ENCODE results near the gene CCDC92. TPM values are rescaled to one million over a fixed set of nuclear protein-coding genes. Genes with fewer than 3 reads are reported as not detected.

CCDC92 gene
- total and polyA plus RNA-seq, 3 donors from 2014 or later: 63.6 to 140 (median 79.1) TPM

GRCh38 chr12:123931686-123932321, 40.8 kb downstream of the CCDC92 start:
- Histone ChIP-seq H3K36me3 (ENCODE audit: low read depth, missing control alignments) (no peaks in the 10 kb centered on the region), H3K4me1 (no peaks in the 10 kb centered on the region), H3K9me3 (no peaks in the 10 kb centered on the region), H3K27me3 (no peaks in the 10 kb centered on the region), H3K4me3 (no peak overlapping the region), H3K27ac (no peak overlapping the region)
- TF ChIP-seq POLR2A (IDR thresholded peaks at IDR 0.05) (no peak), CTCF (IDR thresholded peaks at IDR 0.05) (no peak)
- intact Hi-C loops (cut with DNase I; ENCODE audit: low total_unique reads): no loop called here
- DNase-seq: no peak
- 83 to 92% methylated on average over 14 of the region's 14 CpGs for WGBS, 2 donors

GRCh38 chr12:123929946-123930583, 42.6 kb downstream of the CCDC92 start:
- TF ChIP-seq CTCF (IDR thresholded peaks at IDR 0.05) (no peak), POLR2A (IDR thresholded peaks at IDR 0.05) (no peak)
- Histone ChIP-seq H3K27me3 (no peaks in the 10 kb centered on the region), H3K4me1 (no peaks in the 10 kb centered on the region), H3K36me3 (ENCODE audit: low read depth, missing control alignments) (no peaks in the 10 kb centered on the region), H3K4me3 (no peak overlapping the region), H3K27ac (no peak overlapping the region), H3K9me3 (no peaks in the 10 kb centered on the region)
- DNase-seq: no peak
- intact Hi-C loops (cut with DNase I; ENCODE audit: low total_unique reads): no loop called here
- WGBS, 2 donors: 88 to 95% methylated on average over 8 to 9 of the region's 9 CpGs

DNA sequence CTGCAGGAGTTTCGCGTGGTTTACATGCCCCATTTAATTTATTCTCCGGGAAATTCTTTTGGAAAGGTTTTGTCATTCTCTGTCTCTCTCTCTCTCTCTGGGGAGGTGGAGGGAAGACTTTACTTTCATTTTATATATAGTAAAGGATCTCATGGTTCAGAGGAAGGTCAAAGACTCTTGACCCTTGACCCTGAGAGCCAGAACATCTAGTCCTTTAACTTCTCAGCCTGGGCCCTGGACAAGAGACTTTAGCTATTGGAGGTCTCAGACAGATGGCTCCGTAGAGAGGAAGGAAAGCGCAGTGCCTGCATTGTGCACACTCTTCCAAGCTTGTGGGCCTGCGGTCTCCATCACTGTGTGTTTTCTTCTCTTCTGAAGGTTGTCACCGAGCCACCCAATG, 43.7 kb downstream of the CCDC92 start:
- Histone ChIP-seq H3K27me3 (no peaks in the 10 kb centered on the region), H3K4me1 (no peaks in the 10 kb centered on the region), H3K27ac (no peak overlapping the region), H3K9me3 (no peaks in the 10 kb centered on the region), H3K4me3 (no peak overlapping the region), H3K36me3 (ENCODE audit: low read depth, missing control alignments) (no peaks in the 10 kb centered on the region)
- DNase-seq: no peak
- TF ChIP-seq POLR2A (IDR thresholded peaks at IDR 0.05) (no peak), CTCF (IDR thresholded peaks at IDR 0.05) (no peak)
- intact Hi-C loops (cut with DNase I; ENCODE audit: low total_unique reads): no loop called here
- 59 to 63% methylated on average over 4 to 7 of the region's 7 CpGs for WGBS, 2 donors

DNA sequence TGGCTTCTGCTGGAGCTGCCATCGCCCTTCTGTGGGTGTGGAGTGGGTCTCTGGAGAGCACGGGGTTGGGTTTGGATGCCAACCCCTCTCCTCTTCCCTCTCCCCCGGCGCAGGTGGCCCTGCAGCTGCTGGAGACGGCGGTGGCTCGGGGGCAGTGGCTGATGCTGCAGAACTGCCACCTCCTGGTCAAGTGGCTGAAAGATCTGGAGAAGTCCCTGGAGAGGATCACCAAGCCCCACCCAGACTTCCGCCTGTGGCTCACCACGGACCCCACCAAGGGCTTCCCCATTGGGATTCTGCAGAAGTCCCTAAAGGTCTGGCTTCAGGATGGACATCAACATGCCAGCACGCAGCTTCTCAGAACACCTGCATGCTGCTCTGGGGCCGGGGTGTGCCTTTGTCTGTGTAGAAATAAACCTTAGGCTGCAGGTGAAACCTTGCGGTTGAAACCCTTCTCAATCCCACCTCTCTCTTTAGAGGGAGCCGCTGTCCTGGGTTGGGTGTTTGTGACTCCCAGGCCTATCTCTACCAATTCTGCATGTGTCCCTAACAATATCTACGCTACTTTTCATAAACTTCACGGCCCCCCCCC, 44.3 kb downstream of the CCDC92 start:
- Histone ChIP-seq H3K9me3 (no peaks in the 10 kb centered on the region), H3K27me3 (no peaks in the 10 kb centered on the region), H3K4me1 (no peaks in the 10 kb centered on the region), H3K4me3 (no peak overlapping the region), H3K27ac (no peak overlapping the region), H3K36me3 (ENCODE audit: low read depth, missing control alignments) (no peaks in the 10 kb centered on the region)
- DNase-seq: no peak
- 75% methylated on average over 7 to 15 of the region's 15 CpGs for WGBS, 2 donors
- intact Hi-C loops (cut with DNase I; ENCODE audit: low total_unique reads): no loop called here
- TF ChIP-seq CTCF (IDR thresholded peaks at IDR 0.05) (no peak), POLR2A (IDR thresholded peaks at IDR 0.05) (no peak)

Data from testis (tissue), 3 donors.